ENCODE measurements around the gene MCL1.
"Not testable (repeated sequence)": the region's sequence is repeated elsewhere in the genome, so short reads cannot be mapped to it uniquely, and the experiment has no call there.

The MCL1 gene

GRCh38 chr1:150566589-150567340 is 12.6 kb downstream of the MCL1 start:
- DNase-seq (ENCODE audit: low read depth): no peak
- TF ChIP-seq MAX (IDR thresholded peaks at IDR 0.05; ENCODE audit: low read depth, low read length): no peak
- TF ChIP-seq MYC (IDR thresholded peaks at IDR 0.05; ENCODE audit: low read depth, low read length): no peak
- no peak for TF ChIP-seq POLR2A (IDR thresholded peaks at IDR 0.05; ENCODE audit: extremely low read depth, insufficient read length)
- TF ChIP-seq CTCF (IDR thresholded peaks at IDR 0.05; ENCODE audit: low read depth, low read length): no peak
- H3K4me3 ChIP-seq (ENCODE audit: low read depth, low read length): no peak overlapping the region

DNA sequence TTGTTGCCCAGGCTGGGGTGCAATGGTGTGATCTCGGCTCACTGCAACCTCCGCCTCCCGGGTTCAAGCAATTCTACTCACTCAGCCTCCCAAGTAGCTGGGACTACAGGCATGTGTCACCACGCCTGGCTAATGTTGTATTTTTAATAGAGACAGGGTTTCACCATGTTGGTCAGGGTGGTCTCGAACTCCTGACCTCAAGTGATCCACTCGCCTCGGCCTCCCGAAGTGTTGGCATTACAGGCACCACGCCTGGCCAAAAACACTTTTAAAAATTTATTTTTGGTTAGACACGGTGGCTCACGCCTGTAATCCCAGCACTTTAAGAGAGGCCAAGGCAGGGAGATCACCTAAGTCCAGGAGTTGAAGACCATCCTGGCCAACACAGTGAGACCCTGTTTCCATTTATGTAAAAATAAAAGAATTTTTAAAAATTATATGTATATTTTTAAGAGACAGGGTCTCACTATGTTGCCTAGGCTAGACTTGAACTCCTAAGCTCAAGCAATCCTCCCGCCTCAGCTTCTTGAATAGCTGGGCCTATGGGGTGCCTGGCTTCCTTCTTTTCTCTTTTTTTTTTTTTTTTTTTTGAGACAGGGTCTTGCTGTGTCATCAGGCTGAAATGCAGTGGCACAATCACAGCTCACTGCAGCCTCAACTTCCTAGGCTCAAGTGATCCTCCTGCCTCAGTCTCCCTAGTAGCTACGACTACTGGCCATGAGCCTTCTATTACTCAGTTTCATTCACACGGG is 14.0 kb downstream of the MCL1 start:
- not testable (repeated sequence) for DNase-seq (ENCODE audit: low read depth); H3K4me3 ChIP-seq (ENCODE audit: low read depth, low read length)

DNA sequence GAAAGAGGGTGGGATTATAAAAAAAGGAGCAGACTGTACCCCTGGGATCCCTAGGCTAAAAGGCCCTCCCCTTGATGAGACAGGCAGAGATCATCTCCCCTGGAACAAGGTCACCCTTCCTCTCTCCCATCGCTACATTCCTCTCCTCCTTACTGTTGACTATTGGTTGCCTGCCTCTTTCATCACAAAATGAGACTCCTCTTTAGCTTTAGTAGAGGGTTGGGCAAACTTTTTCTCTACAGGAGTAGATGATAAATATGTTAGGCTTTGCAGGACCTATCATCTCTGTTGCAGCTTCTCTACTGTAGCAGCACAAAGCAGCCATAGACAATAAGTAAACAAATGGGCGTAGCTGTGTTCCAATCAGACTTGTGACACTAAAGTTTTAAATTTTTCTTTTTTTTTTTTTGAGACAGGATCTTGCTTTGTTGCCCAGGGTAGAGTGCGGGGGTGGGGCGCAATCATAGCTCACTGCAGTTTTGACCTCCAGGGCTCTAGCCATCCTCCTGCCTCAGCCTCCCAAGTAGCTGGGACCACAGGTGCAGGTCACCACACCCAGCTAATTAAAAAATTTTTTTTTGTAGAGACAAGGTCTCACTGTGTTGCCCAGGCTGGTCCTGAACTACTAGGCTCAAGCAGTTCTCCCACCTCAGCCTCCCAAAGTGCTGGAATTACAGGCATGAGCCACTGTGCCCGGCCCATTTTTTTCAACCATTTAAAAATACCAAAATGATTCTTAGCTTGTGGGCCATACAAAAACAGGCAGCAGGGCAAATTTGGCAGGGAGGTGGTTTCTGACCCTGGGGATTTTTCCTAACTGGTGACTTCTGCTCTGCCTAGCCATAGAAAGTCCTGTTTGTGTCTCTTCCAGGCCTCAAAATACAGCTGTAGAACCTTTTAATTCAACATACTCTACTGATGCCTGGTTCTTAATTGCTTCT is 15.1 kb downstream of the MCL1 start:
- no peak overlapping the region for H3K4me3 ChIP-seq (ENCODE audit: low read depth, low read length)
- no peak for DNase-seq (ENCODE audit: low read depth)
- no peak for TF ChIP-seq MAX (IDR thresholded peaks at IDR 0.05; ENCODE audit: low read depth, low read length)
- no peak for TF ChIP-seq POLR2A (IDR thresholded peaks at IDR 0.05; ENCODE audit: extremely low read depth, insufficient read length)
- TF ChIP-seq CTCF (IDR thresholded peaks at IDR 0.05; ENCODE audit: low read depth, low read length): no peak
- no peak for TF ChIP-seq MYC (IDR thresholded peaks at IDR 0.05; ENCODE audit: low read depth, low read length)

DNA sequence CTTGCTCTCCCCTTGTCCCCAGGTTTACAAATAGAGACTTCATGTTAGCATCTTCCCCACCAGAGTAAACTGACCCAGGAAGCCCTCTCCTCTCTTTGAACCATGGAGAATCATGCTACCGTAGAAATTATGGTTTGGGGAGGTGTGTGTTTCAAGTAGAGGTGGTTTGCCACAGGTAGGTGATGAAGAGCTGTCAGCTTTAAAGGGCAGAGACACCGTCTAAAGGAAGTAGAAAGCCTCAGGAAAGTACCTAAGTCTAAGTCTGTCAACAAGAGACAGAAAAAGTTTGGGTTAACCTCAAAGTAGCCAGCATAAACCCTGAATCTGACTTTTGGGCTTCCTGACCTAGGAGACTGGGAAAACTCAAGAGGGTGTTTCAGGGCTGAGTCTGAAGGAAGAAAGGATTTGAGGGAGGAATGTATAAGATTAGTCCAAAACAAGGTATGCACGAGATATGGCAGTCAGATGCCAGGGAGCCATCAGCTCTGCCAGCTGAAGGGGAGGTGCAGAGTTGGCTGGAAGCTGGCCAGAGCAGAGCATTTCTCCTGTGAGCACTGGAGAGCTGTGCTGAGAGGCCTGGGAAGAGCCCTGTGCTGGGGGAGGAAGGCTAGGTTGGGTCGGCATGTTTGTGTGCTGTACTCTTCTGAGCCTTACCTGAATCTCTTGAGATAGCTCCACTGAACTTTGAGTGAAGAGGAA is 15.9 kb downstream of the MCL1 start:
- no peak for TF ChIP-seq MAX (IDR thresholded peaks at IDR 0.05; ENCODE audit: low read depth, low read length)
- TF ChIP-seq POLR2A (IDR thresholded peaks at IDR 0.05; ENCODE audit: extremely low read depth, insufficient read length): no peak
- no peak for TF ChIP-seq CTCF (IDR thresholded peaks at IDR 0.05; ENCODE audit: low read depth, low read length)
- TF ChIP-seq MYC (IDR thresholded peaks at IDR 0.05; ENCODE audit: low read depth, low read length): no peak
- no peak overlapping the region for H3K4me3 ChIP-seq (ENCODE audit: low read depth, low read length)
- no peak for DNase-seq (ENCODE audit: low read depth)

GRCh38 chr1:150562446-150563339 is 16.7 kb downstream of the MCL1 start:
- no peak overlapping the region for H3K4me3 ChIP-seq (ENCODE audit: low read depth, low read length)
- TF ChIP-seq MYC (IDR thresholded peaks at IDR 0.05; ENCODE audit: low read depth, low read length): no peak
- DNase-seq (ENCODE audit: low read depth): peak; percentile 48

- peak overlapping the region; percentile 42 for H3K4me3 ChIP-seq (ENCODE audit: low read depth, low read length)
- TF ChIP-seq MYC (IDR thresholded peaks at IDR 0.05; ENCODE audit: low read depth, low read length) (no peak), CTCF (IDR thresholded peaks at IDR 0.05; ENCODE audit: low read depth, low read length) (no peak), MAX (IDR thresholded peaks at IDR 0.05; ENCODE audit: low read depth, low read length) (no peak), POLR2A (IDR thresholded peaks at IDR 0.05; ENCODE audit: extremely low read depth, insufficient read length) (no peak)
- peak; percentile 42 for DNase-seq (ENCODE audit: low read depth)
These were observed 17.4 kb downstream of the MCL1 start for GRCh38 chr1:150561974-150562445.
